ENCODE data around the gene KLF7. TPM values are rescaled to one million over a fixed set of nuclear protein-coding genes. Genes with fewer than 3 reads are reported as not detected.

The KLF7 gene
- total and polyA plus RNA-seq, 2 donors (not counting 3 experiments of a cell fraction or from before 2014, with no cell fraction given) = 32.8 to 42.9 TPM

DNA sequence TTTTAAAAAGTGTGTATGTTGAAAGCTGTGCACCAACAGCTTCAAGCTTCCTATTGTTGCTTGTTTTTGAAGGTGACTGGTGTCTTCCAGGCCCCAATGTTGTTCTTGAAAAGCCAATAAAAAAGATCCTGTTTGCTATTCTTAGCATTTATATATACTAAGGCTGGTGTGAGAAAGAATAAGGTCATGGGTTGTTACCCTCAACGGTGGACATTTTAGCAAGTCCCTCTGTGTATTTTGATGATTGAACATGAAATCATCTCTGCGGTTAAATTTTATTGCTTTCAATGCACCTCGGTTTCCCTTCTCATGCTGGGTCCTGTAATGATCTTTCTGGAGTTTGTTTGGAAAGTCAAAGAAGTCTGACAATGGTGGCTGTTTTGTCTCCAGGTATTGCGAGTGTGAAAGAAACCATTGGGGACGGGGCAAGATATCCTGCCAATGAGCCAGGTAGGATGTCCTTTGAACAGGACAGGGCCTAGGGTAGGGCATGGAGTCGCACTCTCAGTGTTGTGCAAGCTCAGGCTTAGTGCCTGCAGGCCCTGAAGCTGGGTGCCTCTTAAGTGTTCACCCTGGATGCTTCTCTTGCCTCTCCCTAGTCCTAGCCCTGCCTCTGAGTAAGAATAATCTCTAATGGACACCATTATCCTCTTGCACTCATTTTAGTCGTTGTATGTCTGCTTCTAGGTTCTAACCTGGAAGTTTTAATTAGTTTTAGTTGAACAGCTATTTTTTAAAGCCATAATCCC, 16.0 kb upstream of the KLF7 start:
- no peaks in the 10 kb centered on the region for H3K36me3 ChIP-seq (ENCODE audit: control insufficient read depth in 2 of 2, extremely low read depth in 1 of 2, insufficient read depth in 2 of 2, low read length in 2 of 2)
- H3K79me2 ChIP-seq (ENCODE audit: control insufficient read depth, insufficient read depth, low read length) = no peaks in the 10 kb centered on the region
- H2AFZ ChIP-seq (ENCODE audit: low read depth, low read length) = no peak overlapping the region
- no peaks in the 10 kb centered on the region for H3K9me3 ChIP-seq (replicated peaks; ENCODE audit: control insufficient read depth, insufficient read depth, low read length)
- no peaks in the 10 kb centered on the region for H3K9me1 ChIP-seq (replicated peaks; ENCODE audit: control insufficient read depth, extremely low read depth, insufficient read depth, low read length)
- H3K4me1 ChIP-seq (ENCODE audit: control insufficient read depth, extremely low read depth, insufficient read depth, low read length) = peaks cover 2% of the 10 kb centered on the region
- DNase-seq (ENCODE audit: low read depth, low spot score) = no peak
- no peaks in the 10 kb centered on the region for H4K20me1 ChIP-seq (replicated peaks; ENCODE audit: control insufficient read depth, extremely low read depth, insufficient read depth, low read length)
- CTCF ChIA-PET = no interaction called here
- intact Hi-C loops (cut with micrococcal nuclease) = no loop called here
- no peak overlapping the region for H3K4me2 ChIP-seq (ENCODE audit: insufficient read depth, low read length)
- dilution Hi-C loops (cut with MboI; ENCODE audit: extremely low pct_ligation_motif_present, low sequenced_read_pairs) = no loop called here
- FAIRE-seq = no peak
- POLR2A ChIA-PET = no interaction called here
- no peak overlapping the region for H3K27ac ChIP-seq (ENCODE audit: insufficient read depth, low read depth, low read length)
- H3K9ac ChIP-seq (replicated peaks; ENCODE audit: extremely low read depth, insufficient read depth, low read length) = no peak overlapping the region
- BruUV-seq (replicated peaks) = no TSS peak
- TF ChIP-seq POLR2AphosphoS5 (IDR thresholded peaks at IDR 0.05; ENCODE audit: insufficient read depth, low read depth, low read length) (no peak), GATA2 (IDR thresholded peaks at IDR 0.05; ENCODE audit: insufficient read depth, insufficient read length, low read depth, low read length) (no peak), EZH2 (IDR thresholded peaks at IDR 0.05; ENCODE audit: borderline replicate concordance, low read depth, low read length, severe bottlenecking) (no peak), JUN (IDR thresholded peaks at IDR 0.05; ENCODE audit: borderline replicate concordance, insufficient read depth, insufficient read length, low read depth) (no peak), POLR2A (IDR thresholded peaks at IDR 0.05; ENCODE audit: low read depth, low read length) (no peak), MAX (IDR thresholded peaks at IDR 0.05; ENCODE audit: insufficient read depth, insufficient read length) (no peak), FOS (IDR thresholded peaks at IDR 0.05; ENCODE audit: borderline replicate concordance, insufficient read depth, low read length) (no peak), MYC (IDR thresholded peaks at IDR 0.05; ENCODE audit: low read depth, low read length) (no peak)
- TF ChIP-seq, protein P1, sequence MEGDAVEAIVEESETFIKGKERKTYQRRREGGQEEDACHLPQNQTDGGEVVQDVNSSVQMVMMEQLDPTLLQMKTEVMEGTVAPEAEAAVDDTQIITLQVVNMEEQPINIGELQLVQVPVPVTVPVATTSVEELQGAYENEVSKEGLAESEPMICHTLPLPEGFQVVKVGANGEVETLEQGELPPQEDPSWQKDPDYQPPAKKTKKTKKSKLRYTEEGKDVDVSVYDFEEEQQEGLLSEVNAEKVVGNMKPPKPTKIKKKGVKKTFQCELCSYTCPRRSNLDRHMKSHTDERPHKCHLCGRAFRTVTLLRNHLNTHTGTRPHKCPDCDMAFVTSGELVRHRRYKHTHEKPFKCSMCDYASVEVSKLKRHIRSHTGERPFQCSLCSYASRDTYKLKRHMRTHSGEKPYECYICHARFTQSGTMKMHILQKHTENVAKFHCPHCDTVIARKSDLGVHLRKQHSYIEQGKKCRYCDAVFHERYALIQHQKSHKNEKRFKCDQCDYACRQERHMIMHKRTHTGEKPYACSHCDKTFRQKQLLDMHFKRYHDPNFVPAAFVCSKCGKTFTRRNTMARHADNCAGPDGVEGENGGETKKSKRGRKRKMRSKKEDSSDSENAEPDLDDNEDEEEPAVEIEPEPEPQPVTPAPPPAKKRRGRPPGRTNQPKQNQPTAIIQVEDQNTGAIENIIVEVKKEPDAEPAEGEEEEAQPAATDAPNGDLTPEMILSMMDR (IDR thresholded peaks at IDR 0.05; ENCODE audit: extremely low read depth in 1 of 2, insufficient read depth in 1 of 2, low read depth in 1 of 2, low read length in 2 of 2) = no peak
- no peak overlapping the region for H3K4me3 ChIP-seq (replicated peaks in 1 of 3; ENCODE audit: insufficient read depth in 1 of 3, low read depth in 1 of 3, low read length in 3 of 3)
- H3K27me3 ChIP-seq (ENCODE audit: control insufficient read depth in 2 of 2, insufficient read depth in 2 of 2, low read length in 2 of 2) = no peaks in the 10 kb centered on the region
